H54 (cell line): ENCODE results near the gene HOXB2.
"Not testable (repeated sequence)": the region's sequence is repeated elsewhere in the genome, so short reads cannot be mapped to it uniquely, and the experiment has no call there.

Experiments used
- DNase-seq: peaks from one replicate; pipeline ENCODE4 v3.0.0; 2011; ENCODE audit warnings: low spot score, mixed read lengths; ENCODE audit not compliant: insufficient read length
- FAIRE-seq: peaks from 3 replicates; lab custom pipeline; 2011; peaks lifted over from hg19 to GRCh38; lab: Jason Lieb, UNC
- POLR2A ChIP-seq: IDR thresholded peaks from 2 replicates; pipeline ENCODE4 v1.6.1; 2011; ENCODE audit warnings: low read depth, mild to moderate bottlenecking, low read length

HOXB2 gene

DNA sequence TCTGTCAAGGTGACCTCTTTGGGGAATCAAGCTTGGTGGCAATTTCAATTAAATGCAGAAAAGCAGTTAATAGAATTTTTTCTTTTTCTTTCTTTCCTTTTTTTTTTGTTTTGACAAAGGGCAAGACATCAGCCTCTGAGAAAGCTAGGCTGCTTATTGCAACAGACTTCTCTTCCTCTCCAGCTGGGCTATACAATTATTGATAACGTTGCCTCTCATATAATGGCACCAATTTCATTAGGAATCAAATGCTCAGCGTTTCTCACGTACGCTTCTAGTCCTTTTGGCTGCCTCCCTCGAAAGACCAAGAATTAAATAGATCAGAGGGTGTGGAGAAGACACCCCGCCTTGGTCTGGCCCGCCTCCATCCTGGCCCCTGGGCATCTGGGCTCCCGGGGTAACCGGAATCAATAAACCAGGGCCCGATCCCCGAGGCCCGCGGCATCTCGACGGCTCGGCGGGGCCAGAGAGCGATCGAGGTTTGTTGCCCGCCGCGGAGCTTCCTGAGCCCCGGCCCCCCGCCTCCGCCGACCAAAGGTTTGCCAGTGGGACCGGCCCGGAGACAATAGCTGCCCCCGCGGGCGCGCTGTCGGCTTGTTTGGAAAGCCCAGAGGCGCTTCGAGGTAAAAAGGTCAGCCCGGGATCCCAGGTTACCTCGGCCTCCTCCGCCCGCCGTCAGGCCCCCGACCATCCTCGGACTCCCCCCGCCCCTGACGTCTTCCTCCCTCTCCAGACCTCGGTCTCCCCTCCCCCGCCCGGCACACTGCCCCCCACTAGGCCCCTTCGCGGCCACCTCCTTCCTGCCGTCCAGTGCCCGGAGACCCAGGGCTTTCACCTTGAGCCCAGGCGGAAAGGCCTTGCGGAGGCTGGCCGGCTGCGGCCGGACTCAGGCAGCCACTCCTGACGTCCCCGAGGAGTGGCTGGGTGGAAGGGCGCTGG lies 18.0 kb downstream of the HOXB2 start:
- no peak for DNase-seq

GRCh38 chr17:48523010-48523409 lies 21.9 kb downstream of the HOXB2 start:
- DNase-seq (no peak), FAIRE-seq (no peak)
- TF ChIP-seq POLR2A = no peak

More for the DNA sequence above, 18.0 kb downstream of the HOXB2 start:
- no peak for TF ChIP-seq POLR2A
- no peak for FAIRE-seq

DNA sequence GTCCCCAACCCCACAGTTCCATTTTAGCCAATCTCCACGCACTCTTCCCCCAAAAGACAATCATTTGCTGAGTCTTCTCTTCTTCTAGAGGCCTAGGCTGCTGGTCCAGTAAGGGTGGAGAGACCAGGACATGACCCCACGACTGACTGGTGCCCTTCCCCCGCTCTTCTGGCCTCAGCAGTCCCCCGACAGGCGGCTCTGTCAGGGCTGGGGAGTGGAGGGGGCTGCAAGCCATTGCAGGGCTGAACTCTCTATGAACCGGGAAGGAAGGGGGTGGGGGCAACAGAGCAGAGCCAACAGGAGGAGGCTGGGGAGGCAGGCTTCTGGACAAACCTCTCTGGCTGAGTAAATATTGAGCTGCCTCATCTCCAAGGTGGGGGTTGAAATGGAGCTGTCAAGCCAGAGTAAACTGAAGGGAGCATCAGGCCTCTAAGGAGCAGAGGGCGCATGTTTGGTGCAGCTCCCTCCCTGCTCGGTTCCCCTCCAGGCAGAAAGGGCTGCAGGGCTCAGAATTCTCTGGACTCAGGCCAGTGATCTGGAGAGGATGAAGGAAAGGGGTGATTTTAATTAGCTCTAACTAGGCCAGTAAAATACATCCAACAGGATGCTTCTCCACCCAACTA lies 22.8 kb downstream of the HOXB2 start:
- DNase-seq = no peak
- no peak for TF ChIP-seq POLR2A
- FAIRE-seq = no peak

- no peak for TF ChIP-seq POLR2A
- FAIRE-seq = no peak
- no peak for DNase-seq
These were observed 24.3 kb downstream of the HOXB2 start for GRCh38 chr17:48520631-48521079.

- DNase-seq (no peak), FAIRE-seq (no peak)
- TF ChIP-seq POLR2A = no peak
These were observed 25.5 kb downstream of the HOXB2 start for GRCh38 chr17:48519427-48519826.

- no peak for TF ChIP-seq POLR2A
- DNase-seq (no peak), FAIRE-seq (no peak)
These were observed 27.4 kb downstream of the HOXB2 start for GRCh38 chr17:48517478-48517877.

GRCh38 chr17:48515925-48516900 lies 28.7 kb downstream of the HOXB2 start:
- no peak for DNase-seq
- TF ChIP-seq POLR2A = no peak
- FAIRE-seq = no peak

DNA sequence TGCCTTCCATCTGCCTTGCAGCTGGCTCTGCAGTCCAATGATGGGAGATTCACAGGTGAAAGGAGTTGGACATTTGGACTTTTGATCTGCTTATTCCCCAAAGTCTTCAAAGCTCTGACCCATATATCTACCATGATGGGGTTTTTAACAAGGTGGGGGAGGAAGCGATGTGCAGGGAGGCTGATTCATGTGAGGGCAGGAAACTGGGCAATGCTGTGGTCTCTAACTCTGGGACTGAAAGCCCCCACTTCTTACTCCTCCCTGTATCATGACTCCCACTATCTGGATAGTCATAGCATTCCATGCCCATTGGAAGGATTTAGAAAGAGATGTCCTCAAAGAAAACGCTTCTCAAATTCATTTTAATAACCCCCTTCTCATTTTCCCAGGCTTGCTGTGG lies 30.4 kb downstream of the HOXB2 start:
- DNase-seq (no peak), FAIRE-seq (no peak)
- TF ChIP-seq POLR2A = no peak

- TF ChIP-seq POLR2A = no peak
- FAIRE-seq (no peak), DNase-seq (no peak)
These were observed 31.0 kb downstream of the HOXB2 start for GRCh38 chr17:48513666-48514455.

DNA sequence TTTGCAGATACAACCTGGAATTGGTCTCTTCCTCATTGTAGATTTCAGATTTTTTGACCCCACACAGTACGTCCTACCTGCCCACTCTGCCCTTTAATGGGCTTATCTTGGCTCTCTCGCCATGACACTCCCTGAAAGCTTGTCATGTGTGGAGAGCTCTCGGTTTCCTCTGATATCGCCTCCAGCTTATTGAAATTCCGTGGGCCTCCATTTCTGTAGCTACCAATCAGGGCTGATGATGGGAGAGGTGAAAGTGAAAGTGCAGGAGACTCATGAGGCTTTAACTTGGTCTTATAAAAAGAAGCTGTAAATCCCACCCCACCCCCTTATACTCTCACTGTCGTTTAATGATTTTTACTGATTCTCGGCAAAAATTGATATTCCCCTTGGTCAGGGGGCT lies 31.8 kb downstream of the HOXB2 start:
- TF ChIP-seq POLR2A = no peak
- no peak for DNase-seq
- no peak for FAIRE-seq

- no peak for DNase-seq
- FAIRE-seq = no peak
- no peak for TF ChIP-seq POLR2A
These were observed 33.9 kb downstream of the HOXB2 start for GRCh38 chr17:48510761-48511604.

GRCh38 chr17:48510381-48510760 lies 34.5 kb downstream of the HOXB2 start:
- TF ChIP-seq POLR2A = no peak
- FAIRE-seq (no peak), DNase-seq (no peak)

- FAIRE-seq, DNase-seq: not testable (repeated sequence)
These were observed 35.2 kb downstream of the HOXB2 start for GRCh38 chr17:48509708-48510107.
